SW 1271 (cell line): ENCODE measurements around the gene SERPINA4.
"Not testable (repeated sequence)": the region's sequence is repeated elsewhere in the genome, so short reads cannot be mapped to it uniquely, and the experiment has no call there.

Experiments
- DNase-seq, 2 experiments: peaks; one replicate each; lab custom pipeline; 2025; lab: John Stamatoyannopoulos, UW

Gene SERPINA4

GRCh38 chr14:94569381-94570001, 8.2 kb downstream of the SERPINA4 start:
- no peak for DNase-seq

GRCh38 chr14:94570002-94570400, 8.8 kb downstream of the SERPINA4 start:
- no peak for DNase-seq

GRCh38 chr14:94570440-94570839, 9.2 kb downstream of the SERPINA4 start:
- DNase-seq, result no peak

- DNase-seq, result no peak
These were observed 10.2 kb downstream of the SERPINA4 start for GRCh38 chr14:94571395-94571794.

GRCh38 chr14:94571950-94572349, 10.7 kb downstream of the SERPINA4 start:
- DNase-seq, result no peak

- no peak for DNase-seq
These were observed 11.5 kb downstream of the SERPINA4 start for GRCh38 chr14:94572637-94573303.

GRCh38 chr14:94573475-94574277, 12.4 kb downstream of the SERPINA4 start:
- DNase-seq, result no peak

GRCh38 chr14:94574336-94574735, 13.1 kb downstream of the SERPINA4 start:
- DNase-seq, result no peak

- no peak for DNase-seq
These were observed 14.7 kb downstream of the SERPINA4 start for GRCh38 chr14:94575730-94576585.

GRCh38 chr14:94577472-94577871, 16.2 kb downstream of the SERPINA4 start:
- DNase-seq, result not testable (repeated sequence)

GRCh38 chr14:94578712-94579111, 17.5 kb downstream of the SERPINA4 start:
- DNase-seq, result no peak

- DNase-seq, result no peak
These were observed 20.1 kb downstream of the SERPINA4 start, which contains the start of gene SERPINA5 for GRCh38 chr14:94581127-94581999. TSS of gene SERPINA5 (plus strand) at chr14:94581426. CDS start at chr14:94587363, 5,937 bp downstream.

- no peak for DNase-seq
These were observed 21.0 kb downstream of the SERPINA4 start for GRCh38 chr14:94582199-94582750.

- DNase-seq, result no peak
These were observed 21.6 kb downstream of the SERPINA4 start for GRCh38 chr14:94582851-94583250.

- no peak for DNase-seq
These were observed 22.3 kb downstream of the SERPINA4 start for GRCh38 chr14:94583557-94583956.

GRCh38 chr14:94584591-94585280, 23.5 kb downstream of the SERPINA4 start:
- DNase-seq, result no peak

GRCh38 chr14:94586635-94587034, 25.4 kb downstream of the SERPINA4 start:
- no peak for DNase-seq

GRCh38 chr14:94588311-94588710, 27.1 kb downstream of the SERPINA4 start:
- no peak for DNase-seq

- DNase-seq, result no peak
These were observed 29.8 kb downstream of the SERPINA4 start for GRCh38 chr14:94591073-94591472.

- no peak for DNase-seq
These were observed 30.6 kb downstream of the SERPINA4 start for GRCh38 chr14:94591871-94592270.
